Breast epithelium (tissue), 3 donors: ENCODE results near the gene RECQL.

ENCODE experiments used
- CTCF ChIP-seq, 3 donors: fragments of 450-650 bp; IDR thresholded peaks; one replicate each; pipeline ENCODE4 v1.5.1; 2016 to 2017; ENCODE audit warnings: antibody characterized with exemption in 3 of 3, mild to moderate bottlenecking in 3 of 3, moderate library complexity in 3 of 3
- POLR2A ChIP-seq: fragments of 450-650 bp; IDR thresholded peaks from one replicate; pipeline ENCODE4 v1.6.1; 2016; ENCODE audit warnings: antibody characterized with exemption, mild to moderate bottlenecking, moderate library complexity
- POLR2AphosphoS5 ChIP-seq, 3 donors: sonication (generic); formaldehyde crosslinking; IDR thresholded peaks; one replicate each; pipeline ENCODE4 v1.6.1; 2017; ENCODE audit warnings: antibody characterized with exemption in 3 of 3

GRCh38 chr12:21439347-21439746 lies 62.1 kb downstream of the RECQL start:
- TF ChIP-seq POLR2A (no peak), CTCF (IDR thresholded peaks at IDR 0.05) (no peak), POLR2AphosphoS5 (IDR thresholded peaks at IDR 0.05) (no peak)
